GM10248 (cell line): ENCODE measurements around the gene A2ML1.
A peak's percentile ranks its signal among the peaks of the same experiment; 100 is the strongest.

Experiments used
- CTCF ChIA-PET: fragments of 300-600 bp; sonication (Branson Sonifier 250); formaldehyde crosslinking; extraction: SDS; loops from one replicate; lab custom pipeline; 2021; ENCODE audit warnings: antibody characterized with exemption; lab: Yijun Ruan, JAX
- POLR2A ChIA-PET: fragments of 350-650 bp; sonication (Branson Sonifier 250); formaldehyde crosslinking; extraction: SDS; loops from one replicate; lab custom pipeline; 2020; ENCODE audit warnings: antibody characterized with exemption; lab: Yijun Ruan, JAX
- DNase-seq: peaks from one replicate; pipeline ENCODE4 v3.0.0; 2012; ENCODE audit errors: extremely low spot score
- CTCF ChIP-seq: IDR thresholded peaks from 2 replicates; pipeline ENCODE4 v1.5.1; 2012; ENCODE audit warnings: mild to moderate bottlenecking, low read depth; ENCODE audit errors: extremely low read depth, missing control alignments, control extremely low read depth

A2ML1 gene

GRCh38 chr12:8821591-8821990 lies 830 bp upstream of the A2ML1 start:
- no peak for TF ChIP-seq CTCF
- no peak for DNase-seq
- POLR2A ChIA-PET = no interaction called here
- CTCF ChIA-PET = interaction anchor here (1.1 to 1.2 kb wide), 2 partner anchors 140 to 164 kb away, joined by 3 read pairs; no protein-coding TSS in a partner anchor

GRCh38 chr12:8823565-8824300 lies 1.3 kb downstream of the A2ML1 start:
- DNase-seq = no peak
- CTCF ChIA-PET = interaction anchor here (0.7 to 1.5 kb wide), 4 partner anchors 101 to 166 kb away, joined by 3 to 4 read pairs (median 4); no protein-coding TSS in a partner anchor
- POLR2A ChIA-PET = no interaction called here

GRCh38 chr12:8827551-8828256 lies 5.3 kb downstream of the A2ML1 start:
- CTCF ChIA-PET = interaction anchor here (1.1 to 1.6 kb wide), 3 partner anchors 12 to 283 kb away, joined by 3 to 6 read pairs (median 4); no protein-coding TSS in a partner anchor
- no peak for TF ChIP-seq CTCF
- DNase-seq = no peak
- POLR2A ChIA-PET = no interaction called here

More at GRCh38 chr12:8823565-8824300, 1.3 kb downstream of the A2ML1 start:
- peak; percentile 19 for TF ChIP-seq CTCF

- no peak for TF ChIP-seq CTCF
- no peak for DNase-seq
- ChIA-PET POLR2A (no interaction called here), CTCF (interaction anchor here (1.1 to 1.4 kb wide), 2 partner anchors 13 to 284 kb away, joined by 3 to 6 read pairs; no protein-coding TSS in a partner anchor)
These were observed 6.1 kb downstream of the A2ML1 start for GRCh38 chr12:8828257-8829124.

- no peak for DNase-seq
- TF ChIP-seq CTCF = no peak
- ChIA-PET POLR2A (no interaction called here), CTCF (interaction anchor here (1.4 kb wide), 1 partner anchor 285 kb away, joined by 6 read pairs; no protein-coding TSS in a partner anchor)
These were observed 6.7 kb downstream of the A2ML1 start for GRCh38 chr12:8829125-8829518.
